GM15510 (cell line): ENCODE results near the gene TMEM181.

Source experiments
- POLR2A ChIP-seq: IDR thresholded peaks from 3 replicates; pipeline ENCODE4 v1.6.1; 2011; ENCODE audit warnings: borderline replicate concordance; ENCODE audit not compliant: insufficient read length; ENCODE audit errors: extremely low read depth

TMEM181 gene

DNA sequence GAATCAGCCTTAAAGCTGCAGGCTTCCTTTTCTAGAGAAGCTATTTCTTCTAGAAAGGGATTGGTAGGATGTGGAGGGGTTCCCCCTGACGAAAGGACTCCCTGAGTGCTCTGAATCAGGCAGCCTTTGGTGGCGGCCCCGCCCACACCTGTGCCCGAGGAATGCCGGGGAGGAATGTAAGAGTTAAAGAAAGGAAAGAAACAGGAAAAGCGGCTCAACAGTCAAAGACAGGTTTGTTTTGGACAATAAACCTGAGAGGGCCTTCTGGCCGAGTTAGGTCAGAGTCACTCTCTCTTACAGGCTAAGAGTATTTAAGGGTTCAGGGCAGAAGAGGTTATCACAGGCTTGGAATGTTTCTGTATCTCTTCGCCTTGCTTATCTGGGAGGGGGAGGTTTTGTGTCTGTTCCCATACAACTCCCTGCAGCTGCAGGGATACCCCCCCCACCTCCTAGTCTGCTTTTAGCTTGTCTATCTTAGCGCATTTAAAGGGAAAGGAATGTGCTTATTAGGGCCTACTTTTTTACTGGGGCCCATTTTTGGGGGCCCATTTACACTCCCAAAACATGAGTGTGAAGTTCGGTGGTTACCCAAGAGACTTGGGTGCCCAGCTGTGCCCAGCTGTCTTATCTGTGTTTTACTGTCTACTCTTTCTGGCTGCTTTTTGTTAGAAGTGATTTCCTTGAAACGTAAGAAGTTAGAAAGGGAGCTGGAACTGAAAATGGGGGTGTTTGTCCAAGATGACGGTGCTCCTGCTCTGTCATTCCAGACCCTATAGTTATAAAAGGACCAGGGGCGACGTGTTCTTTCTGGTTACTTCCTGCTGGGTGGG, 51.9 kb downstream of the TMEM181 start:
- no peak for TF ChIP-seq POLR2A

DNA sequence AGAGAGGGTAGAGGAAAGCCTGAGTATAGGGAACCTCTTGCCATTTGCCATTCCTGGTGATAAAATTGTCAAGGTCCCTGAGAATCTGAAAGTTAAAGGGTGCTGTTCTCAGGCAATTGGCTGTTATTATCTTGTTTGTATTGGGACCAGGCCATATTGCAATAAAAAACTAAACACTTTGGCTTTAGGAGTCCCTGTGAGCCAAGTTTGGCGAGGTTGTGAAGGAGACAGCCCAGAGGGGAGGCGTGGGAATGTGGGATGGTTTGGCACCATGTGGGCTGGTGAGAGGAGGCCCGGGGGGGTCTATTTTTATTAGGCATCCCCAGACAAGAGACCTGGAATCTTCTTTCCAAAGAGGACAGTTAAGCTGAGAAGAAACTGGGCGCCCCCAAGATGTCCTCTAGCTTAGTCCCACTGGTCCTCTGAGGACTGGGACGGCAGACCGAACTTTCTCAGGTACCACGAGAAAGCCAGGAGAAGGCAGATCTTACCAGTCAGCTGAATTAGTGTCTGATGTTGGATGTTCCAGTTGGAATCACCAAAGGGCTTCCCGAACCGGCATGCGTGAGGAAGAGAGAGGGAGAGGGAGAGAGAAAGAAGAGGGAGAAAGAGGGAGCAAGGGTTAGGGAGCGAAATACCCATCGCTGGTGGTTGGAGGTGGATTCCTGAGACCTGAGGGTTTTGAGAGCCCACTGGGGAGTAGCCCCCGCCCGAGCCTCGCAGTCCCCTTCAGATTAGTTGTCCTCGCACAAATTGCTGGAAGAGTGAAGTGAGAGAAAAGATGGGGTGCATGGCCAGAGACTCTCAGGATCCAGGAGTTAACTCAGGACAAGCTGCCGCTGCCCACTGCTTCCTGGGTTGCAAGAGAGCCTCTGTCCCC, 60.3 kb downstream of the TMEM181 start:
- no peak for TF ChIP-seq POLR2A

- no peak for TF ChIP-seq POLR2A
These were observed 61.2 kb downstream of the TMEM181 start for GRCh38 chr6:158620963-158621693.

- TF ChIP-seq POLR2A, result no peak
These were observed 62.0 kb downstream of the TMEM181 start for GRCh38 chr6:158621694-158622544.

DNA sequence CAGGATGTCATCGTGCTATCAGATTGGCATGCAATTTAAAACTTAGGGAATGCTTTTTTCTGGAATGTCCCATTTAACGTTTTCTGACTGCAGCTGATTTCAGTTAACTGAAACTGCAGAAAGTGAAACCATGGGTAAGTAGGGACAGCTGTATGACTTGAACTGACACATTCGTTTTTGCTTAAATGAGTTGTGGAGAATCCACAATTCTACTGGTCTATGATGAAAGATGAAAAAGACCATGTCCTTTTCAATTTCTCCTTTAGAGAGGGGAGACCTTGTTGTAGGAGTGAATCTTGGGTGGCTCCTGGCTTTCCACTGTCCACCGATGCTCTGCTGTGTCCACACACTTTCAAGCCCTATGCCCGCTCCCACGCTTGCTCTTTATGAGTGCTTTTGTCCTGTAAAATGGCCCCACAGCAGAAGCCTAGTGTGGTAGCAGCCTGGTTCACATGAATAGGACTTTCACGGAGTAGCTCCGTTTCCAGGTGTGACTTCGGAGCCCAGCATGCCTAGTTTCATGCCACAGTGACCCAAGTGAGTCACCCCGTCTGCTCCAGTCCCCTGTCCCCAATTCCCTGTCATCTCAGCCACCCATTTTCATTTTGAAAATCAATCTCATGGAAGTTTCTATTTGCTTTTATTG, 62.8 kb downstream of the TMEM181 start:
- no peak for TF ChIP-seq POLR2A

- TF ChIP-seq POLR2A, result no peak
These were observed 65.1 kb downstream of the TMEM181 start for GRCh38 chr6:158624684-158625682.

GRCh38 chr6:158625881-158626305, 66.0 kb downstream of the TMEM181 start:
- no peak for TF ChIP-seq POLR2A

- no peak for TF ChIP-seq POLR2A
These were observed 66.7 kb downstream of the TMEM181 start for GRCh38 chr6:158626360-158627167.

DNA sequence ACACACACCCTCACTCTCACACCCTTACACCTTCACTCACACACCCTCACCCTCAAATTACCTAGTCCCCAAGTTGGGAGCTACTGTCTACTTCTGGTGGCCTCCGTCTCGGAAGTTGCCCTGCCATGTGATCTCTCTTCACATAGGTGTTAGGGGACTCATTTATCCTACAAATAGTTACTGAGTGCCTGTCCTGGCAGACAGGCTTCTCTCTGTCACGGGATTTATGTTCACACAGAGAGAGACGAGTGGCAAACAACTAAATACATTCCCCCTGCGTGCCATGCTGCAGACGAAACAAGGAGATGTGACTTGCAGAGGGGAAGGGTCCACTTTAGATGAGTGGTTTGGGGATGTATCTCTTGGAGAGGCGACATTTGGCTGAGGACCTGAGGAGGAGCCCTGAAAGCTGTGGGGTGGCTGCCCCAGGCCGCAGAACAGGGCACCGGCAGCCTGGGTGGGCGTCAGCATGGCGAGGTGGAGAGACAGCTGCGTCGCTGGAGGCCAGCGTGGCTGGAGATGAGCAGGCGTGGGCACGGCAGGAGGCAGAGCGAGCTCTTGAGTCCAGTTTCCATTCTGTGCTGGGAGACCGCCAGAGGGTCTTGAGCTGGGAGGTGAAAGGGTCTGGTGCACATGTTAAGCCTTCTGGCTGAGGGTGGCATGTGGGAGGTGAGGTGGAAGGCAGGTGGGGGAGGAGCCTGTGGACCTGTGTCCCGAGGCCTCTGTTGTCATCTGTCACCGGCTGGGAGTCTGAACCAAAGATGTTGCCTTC, 67.5 kb downstream of the TMEM181 start:
- no peak for TF ChIP-seq POLR2A

DNA sequence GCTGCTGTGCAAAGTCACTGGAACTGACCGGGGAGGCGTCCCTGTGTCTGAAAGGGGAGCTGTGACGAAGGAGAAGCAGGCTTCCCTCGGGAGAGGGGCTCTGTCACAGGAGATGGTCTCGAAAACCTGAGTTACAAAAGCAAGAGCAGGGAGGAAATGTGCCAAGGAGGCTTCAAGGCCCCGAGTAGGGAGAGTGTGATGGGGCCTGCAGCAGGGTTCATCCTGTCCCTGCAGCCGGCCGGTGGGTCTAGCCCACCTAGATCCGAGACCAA, 68.0 kb downstream of the TMEM181 start:
- TF ChIP-seq POLR2A, result no peak

- no peak for TF ChIP-seq POLR2A
These were observed 68.7 kb downstream of the TMEM181 start for GRCh38 chr6:158628542-158628941.
